Stimulated activated CD4-positive, alpha-beta T cell treated with anti-CD3 and anti-CD28 coated beads, Interleukin-4, amount 100 ng/mL, for 48 hours (primary cell): ENCODE data around the gene H1-8.
"Not testable (repeated sequence)": the region's sequence is repeated elsewhere in the genome, so short reads cannot be mapped to it uniquely, and the experiment has no call there.

ENCODE experiments used
- DNase-seq, 2 donors: peaks; one replicate each; pipeline ENCODE4 v3.0.0-alpha.2; 2020; ENCODE audit warnings: low read depth in 2 of 2

H1-8 gene, protein sequence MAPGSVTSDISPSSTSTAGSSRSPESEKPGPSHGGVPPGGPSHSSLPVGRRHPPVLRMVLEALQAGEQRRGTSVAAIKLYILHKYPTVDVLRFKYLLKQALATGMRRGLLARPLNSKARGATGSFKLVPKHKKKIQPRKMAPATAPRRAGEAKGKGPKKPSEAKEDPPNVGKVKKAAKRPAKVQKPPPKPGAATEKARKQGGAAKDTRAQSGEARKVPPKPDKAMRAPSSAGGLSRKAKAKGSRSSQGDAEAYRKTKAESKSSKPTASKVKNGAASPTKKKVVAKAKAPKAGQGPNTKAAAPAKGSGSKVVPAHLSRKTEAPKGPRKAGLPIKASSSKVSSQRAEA

DNA sequence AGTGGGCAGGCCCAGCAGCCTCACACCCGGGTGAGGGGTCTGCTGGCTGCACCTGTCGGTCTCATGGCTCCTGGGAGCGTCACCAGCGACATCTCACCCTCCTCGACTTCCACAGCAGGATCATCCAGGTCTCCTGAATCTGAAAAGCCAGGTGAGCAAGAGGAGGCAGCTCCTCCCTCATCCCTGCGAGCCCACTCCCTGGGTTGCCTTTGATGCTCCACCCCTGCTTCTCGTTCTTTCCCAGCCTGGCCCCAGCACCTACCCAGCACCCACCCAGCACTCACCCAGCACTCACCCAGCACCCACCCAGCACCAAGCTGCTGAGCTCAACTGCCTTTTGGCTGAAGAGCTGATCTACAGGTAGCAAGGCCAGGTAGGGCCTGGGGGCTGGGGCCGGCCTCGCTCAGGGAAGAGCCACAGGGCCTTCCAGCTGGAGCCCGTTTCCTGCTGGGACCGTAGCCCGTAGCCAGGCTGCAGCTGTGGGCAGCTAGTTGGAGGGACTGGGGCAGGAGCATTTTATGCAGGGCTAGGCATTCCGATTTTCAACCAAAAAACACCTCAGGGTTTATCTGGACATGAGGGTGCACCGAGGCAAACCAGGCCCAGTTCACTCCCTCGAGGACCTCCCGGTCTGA is at the start of gene H1-8:
Gene H1-8 (plus strand): TSS at position 20 of the 635 bp plus-strand sequence. CDS start 44 bp downstream, at position 64.
- DNase-seq, result no peak

DNA sequence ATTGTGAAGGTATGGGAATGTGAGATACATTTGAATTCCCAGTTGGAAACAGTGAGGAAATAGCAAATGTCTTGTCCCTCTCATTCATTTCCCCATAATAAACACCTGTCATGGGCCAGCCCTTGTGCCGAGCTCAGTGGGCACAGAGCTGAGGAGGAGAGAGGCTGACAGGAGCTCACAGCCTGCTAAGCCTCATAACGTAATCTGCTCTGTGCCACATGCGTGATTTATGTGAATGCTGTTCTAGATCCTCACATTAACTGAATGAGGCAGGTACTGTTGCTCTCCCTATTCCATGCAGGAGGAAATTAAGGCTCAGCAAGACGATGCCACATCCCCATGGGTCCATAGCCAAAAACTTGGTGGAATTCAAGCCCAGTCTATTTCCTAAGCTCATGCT is 49.8 kb upstream of the H1-8 start:
- DNase-seq, result no peak

DNA sequence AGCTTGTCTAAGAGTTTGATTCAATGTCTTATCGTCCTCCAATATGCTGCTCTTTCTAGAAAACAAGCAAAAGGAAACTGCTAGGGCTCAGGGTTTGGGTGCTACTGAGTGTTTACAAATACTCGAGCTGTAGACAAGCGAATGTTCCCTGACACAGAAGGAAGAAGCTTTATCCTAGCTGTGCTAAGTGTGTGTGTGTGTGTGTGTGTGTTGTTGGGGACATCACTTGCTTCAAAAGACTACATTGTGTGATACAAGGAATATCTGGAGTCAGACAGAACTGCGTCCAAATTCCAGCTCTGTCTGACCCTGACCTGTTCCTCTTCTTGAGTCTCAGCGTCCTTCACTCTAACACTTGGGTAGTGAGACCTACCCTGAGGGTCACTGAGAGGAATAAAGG is 48.5 kb upstream of the H1-8 start:
- not testable (repeated sequence) for DNase-seq

DNA sequence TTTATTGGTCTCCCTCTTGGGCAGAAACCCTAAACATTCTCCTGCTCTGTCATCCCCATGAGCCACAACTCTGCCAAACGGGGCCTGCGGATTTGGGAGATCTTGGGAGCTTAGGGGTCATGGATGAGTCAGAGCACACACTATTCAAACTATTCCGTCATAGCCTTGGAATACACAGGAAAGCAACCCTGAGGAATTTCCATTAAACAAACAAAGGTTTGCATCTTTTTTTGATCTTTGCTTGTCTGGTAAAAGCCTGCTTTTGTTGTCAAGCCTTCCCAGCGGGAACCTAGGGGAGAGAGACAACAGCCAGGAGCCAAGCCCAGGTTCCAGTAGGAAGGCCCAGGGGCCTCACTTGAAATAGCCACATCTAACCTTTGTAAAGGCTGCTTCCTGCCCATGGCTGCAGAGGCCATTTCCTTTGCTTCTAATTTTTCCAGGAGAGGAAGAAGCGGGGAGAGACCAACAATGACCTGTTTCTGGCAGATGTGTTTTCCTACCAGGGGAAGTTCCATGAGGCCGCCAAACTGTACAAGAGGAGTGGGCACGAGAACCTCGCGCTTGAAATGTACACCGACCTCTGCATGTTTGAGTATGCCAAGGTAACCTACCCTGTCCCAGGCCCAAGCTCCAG is 47.9 kb upstream of the H1-8 start:
- not testable (repeated sequence) for DNase-seq

DNA sequence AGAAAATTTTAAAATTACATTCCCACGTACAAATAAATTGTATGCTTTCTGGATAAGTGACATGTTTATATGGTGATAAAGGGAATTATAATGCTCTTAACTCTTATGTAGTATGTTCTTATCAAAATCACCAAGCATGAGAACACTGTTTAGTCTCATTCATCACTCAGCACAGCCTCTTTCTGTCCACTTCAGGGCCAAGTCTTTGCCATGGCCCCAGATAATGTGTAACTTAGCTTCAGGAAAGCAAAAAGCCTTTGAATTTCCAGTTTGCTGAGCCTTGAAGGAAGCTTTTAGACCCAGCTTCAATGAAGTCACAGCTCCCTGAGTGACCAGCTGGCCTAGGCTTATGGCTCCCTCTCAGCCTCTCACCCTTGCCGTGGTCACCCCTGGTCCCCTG is 45.1 kb upstream of the H1-8 start:
- DNase-seq, result not testable (repeated sequence)

DNA sequence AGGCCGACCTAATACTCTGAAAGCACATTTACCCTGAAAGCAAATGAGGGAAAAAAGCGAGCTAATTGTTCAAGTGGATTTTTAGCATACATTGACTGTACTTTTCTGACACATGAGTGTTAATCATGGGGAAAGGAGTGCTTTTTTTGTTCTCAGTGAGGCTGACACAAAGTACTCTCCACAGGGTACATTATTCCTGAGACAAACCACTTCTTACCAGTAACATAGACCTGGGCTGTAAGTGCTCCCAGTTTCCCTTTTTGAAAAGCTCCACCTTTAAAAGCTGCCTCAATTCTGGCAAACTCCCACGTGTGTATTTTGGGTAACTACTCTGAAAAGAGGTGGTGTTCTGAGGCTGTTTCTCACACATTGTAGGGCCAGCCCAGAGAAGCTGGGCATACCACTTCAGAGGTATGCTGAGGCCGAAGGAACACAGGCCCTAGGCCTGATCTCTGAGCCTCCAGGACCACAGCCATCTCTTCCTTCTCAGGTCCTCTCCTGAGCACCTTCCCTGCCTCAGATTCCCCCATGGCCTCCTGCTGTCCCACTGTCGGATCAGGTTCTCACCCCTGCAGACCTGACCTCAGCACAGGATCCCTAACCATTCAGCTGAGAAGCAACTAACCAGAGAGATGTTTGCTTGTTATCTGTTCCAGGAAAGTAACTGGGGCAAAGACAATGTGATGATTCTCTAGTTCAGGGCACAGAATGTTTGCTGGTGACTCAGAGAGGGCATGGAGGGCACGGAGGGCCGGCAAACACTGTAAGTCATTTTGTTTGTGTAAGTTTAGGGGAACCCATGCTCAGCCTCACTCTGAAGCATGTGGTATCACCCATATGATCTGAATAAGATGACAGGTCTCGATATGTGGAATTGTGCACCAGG is 44.1 kb upstream of the H1-8 start:
- DNase-seq, result not testable (repeated sequence)

DNA sequence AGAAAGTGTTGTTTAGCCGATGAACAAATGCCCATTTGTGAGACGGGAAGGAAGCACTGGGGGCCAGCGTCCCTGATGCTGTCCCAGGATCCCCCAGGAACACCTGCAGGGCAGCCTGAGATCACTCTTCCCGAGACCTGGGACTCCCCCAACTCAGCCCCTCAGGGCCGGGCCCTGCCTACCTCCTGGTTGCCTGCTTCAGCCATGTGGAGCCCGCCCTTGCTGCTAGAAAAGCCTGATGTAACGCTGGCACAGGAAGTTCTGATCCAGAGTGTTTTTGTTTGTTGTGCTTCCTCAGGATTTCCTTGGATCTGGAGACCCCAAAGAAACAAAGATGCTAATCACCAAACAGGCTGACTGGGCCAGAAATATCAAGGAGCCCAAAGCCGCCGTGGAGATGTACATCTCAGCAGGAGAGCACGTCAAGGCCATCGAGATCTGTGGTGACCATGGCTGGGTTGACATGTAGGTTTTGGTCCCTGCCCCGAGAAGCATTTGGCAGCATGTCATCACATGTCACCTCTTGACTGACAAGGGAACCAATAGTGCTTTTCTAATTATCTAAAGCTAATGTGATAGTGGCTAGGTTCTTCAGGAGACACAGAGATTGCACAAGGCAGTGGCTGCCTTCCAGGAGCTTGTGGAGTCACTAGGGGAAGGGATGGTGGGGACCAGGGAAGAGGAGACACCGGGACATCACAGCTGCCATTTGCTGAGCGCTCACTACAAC is 43.2 kb upstream of the H1-8 start:
- not testable (repeated sequence) for DNase-seq

DNA sequence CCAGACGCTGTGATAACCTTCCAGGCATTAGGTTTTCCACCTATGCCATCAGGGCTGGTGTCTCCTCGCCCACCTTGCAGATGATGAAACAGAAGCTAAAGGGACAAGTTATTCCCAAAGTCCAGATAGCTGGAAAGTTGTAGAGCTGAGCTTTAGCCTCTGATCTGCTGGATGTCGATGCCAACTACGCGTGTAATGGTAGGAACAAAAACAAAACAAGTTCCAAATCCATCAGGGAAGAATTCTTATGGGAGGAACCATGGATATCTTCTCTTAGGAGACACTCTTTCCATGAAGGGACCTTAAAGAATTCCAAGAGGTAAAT is 42.7 kb upstream of the H1-8 start:
- DNase-seq, result no peak

DNA sequence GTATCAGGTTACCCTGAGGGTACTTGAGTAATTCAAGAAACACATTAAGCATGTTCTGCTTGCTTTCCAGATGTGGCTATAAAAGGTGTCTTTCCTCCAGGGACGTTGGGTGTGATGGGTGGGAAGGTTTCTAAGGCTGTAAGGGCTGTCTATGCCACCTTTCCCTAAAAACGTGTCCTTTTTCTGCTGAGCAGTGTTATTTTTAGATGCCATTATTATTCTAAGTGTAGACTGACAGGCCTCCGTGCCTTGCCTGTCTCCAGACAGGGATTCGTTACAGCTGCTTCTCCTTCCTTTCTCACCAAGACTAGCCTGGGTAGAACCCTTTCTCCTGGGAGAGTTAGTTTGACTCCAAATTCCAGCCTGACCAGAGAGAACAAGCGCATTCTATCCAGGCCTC is 41.3 kb upstream of the H1-8 start:
- DNase-seq, result no peak

DNA sequence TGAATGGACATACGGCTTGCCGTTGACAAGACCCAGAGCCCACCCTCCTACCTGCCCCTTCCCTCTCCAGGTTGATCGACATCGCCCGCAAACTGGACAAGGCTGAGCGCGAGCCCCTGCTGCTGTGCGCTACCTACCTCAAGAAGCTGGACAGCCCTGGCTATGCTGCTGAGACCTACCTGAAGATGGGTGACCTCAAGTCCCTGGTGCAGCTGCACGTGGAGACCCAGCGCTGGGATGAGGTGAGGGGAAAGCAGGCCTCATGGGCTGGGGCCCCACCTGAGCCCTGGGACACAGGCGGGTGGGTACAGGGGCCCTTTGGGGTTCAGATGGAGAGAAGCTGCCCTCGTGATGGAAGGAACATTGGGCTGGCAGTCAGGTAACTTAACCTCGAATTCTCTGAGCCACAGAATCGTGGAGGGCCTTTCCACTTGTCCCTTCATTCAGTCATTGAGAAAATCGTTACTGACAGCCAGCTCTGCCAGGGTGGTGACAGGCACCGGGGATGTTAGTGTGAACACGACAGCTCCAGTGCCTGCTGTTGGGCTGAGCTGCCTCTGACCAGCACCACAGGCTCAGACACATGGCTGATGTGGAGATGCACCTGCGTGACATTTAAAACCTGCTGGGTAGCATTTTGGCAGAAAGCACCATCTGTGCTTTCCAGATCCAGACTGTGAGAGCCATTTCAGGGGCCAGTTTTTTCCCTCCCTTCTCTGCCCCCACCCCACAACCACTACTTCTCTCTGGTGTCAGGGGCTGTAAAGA is 40.1 kb upstream of the H1-8 start:
- no peak for DNase-seq

DNA sequence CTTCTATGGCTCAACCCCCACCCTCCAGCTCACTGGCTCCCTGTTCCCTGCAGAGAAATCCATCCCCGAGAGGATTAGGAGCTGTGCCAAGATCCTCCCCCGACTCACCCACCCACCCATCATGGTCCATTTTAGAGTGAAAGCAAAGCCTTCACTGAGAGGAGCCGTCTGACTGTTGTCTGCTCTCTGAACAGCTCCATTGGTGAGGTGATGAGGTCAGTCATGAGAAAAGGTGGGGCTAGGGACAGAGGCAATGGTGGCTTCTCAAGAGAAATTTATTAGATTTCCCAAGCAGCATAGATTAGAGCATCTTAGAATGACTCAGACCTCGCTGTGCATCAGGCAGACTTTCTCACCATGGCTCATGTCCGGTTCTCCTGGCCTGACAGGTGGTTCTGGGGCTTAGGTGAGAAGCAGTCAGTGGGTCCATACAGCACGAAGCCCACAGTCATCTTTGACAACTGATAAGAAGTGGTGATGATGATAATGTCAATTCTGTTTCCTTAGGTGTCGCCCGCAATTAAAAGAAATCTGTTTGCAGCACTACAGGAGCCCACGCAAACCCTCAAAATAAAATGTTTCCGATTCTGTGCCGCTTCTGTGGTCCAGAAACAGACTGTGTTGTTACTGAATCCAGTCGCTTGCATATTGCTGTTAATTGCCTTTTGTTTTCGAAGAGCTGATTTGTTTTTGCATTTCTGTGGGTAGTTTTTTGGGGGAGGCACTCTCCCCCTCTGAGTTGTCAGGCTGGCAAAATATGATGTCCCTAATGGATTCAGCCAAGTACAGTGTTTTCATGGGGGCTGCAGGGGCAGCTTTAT is 39.3 kb upstream of the H1-8 start:
- no peak for DNase-seq

DNA sequence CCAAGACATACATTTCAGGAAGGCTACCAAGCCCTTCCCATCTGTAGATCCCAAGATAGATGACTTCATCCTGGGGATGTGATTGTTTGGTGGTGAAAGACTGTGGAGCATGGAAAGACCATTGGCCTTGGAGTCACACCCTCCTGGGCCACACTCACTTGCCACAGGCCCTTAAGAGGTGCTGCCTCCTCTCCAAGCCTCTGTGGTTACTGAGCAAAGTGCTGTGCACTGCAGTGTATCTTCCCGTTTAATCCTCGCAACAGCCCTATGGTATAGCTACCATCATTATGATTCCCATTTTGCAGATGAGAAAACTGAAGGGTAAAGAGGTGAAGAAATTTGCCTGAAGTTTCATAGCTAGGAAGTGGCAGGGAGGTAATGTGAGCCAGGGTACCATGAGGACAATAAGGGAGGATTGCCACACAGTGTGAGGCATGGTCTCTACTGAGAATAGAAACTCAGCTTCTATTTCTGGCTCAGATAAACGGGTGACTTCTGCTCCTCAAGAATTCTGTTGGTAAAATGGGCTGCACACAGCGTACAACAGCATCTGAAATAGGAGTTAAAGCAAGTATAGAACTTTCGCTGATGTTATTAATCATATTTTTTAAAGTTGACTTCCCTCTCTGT is 38.4 kb upstream of the H1-8 start:
- DNase-seq, result no peak

DNA sequence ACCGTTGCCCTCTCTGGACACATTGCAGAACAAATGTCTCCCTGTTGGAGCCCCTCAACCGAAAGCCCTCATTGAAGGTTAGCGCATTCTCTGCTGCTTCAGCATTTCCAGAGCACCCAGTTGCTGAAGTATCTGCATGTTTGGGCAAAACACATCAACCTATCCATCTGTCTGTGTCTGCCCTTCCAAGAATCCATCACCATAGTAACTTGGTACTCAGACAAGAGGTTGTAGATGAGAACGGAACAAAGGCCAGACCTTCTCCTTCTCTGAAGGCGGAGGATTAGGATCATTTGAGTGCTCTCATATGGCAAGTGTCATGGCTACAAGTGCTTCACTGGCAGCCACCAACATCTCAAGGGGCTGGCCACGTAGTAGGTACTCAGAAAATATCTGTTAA is 37.6 kb upstream of the H1-8 start:
- DNase-seq, result no peak

DNA sequence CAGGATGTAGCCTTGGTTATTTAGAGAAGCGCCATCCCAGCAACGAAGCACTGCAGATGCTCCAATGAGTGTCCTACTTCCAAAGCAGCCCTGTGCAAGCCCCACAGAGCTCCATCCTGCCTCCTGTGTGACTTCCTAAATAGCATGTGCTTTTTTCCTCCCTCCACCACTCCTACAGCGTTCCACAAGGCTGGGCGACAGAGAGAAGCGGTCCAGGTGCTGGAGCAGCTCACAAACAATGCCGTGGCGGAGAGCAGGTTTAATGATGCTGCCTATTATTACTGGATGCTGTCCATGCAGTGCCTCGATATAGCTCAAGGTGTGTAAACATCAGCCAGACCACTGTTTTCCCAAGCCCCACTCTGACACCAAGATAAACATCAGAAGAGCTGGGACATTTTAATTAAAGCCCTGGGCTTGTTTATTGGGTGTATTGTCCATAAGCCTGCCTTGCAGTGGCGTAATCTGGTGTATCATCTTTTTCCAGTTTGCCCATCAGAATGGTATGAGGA is 36.7 kb upstream of the H1-8 start:
- no peak for DNase-seq

DNA sequence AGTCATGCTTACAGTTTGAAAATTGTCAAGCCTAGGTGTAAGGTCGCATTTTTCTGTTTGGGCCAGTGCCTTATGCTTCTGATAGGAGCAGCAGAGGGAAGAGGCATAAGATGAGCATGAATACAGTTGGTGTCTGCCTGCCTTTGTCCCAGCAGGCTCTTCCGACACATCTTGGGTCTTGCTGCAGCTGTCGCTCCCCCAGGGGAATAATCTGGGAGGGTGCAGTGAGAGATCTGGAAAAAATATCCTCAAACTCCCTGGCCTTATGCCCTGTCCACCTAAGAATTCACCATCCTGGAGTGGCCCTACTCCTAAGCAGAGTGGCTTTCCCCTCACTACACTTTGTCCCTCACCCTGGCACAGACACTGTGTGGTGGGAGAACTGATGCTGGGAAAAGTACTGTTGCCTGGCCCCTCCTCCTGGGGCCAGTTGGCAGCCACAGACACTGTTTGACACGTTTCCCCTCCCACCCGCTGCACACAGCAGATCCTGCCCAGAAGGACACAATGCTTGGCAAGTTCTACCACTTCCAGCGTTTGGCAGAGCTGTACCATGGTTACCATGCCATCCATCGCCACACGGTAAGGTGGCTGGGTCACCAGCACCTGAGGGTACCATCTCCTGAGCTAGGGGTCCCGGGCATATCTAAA is 35.7 kb upstream of the H1-8 start:
- DNase-seq, result no peak

DNA sequence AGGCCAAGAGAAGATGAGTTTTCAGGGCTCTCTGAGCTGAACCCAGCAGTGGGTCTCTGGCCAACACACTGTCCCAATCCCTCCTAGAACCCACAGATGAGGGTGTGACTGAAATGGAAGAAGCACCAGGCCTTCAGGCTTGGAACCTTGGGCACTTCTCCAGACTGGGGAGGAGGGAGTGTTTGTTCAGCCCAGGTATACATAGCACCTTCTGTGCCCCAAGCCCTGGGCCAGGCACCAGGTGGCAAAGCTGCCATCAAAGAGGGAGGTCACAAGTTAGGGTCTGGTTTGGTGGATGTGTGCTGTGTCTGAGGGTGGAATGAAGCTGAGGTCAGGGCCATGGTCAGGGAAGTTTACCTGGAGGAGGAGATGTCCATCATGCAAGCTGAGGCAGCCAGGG is 30.4 kb upstream of the H1-8 start:
- DNase-seq, result no peak

DNA sequence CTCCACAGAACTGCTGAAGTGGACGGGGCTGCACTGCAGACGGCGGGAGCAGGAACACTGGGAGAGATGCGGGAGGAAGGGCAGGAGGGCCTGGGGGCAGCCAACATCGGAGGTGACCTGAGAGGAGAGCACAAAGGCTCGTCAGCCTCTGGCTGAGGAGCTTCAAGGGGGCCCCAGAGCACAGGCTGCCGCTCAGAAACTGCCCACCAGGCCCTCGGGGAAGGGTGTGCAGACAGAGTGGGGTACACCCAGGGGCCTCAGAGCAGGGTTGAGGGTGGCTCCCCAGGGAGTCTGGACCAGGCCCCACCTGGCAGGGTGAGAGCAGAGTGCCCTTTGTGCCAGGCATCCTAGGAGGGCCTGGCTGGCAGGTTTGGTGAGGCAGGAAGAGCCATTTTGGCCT is 29.3 kb upstream of the H1-8 start:
- DNase-seq, result no peak

DNA sequence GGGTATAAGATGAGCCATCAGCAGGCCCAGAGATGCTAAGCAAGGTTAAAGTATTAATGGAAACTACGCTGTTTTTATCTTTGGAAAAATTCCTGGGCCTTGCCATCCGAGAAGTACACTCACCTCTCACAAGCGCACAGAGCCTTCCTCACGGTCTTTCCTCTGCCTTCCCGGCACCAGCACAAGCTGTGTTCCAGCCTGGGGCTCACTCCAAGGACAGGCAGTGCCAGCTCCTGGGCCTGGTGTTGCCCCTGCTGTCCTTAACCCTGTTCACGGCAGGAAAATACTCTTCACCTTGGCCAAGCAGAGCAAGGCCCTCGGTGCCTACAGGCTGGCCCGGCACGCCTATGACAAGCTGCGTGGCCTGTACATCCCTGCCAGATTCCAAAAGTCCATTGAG is 28.9 kb upstream of the H1-8 start:
- no peak for DNase-seq

DNA sequence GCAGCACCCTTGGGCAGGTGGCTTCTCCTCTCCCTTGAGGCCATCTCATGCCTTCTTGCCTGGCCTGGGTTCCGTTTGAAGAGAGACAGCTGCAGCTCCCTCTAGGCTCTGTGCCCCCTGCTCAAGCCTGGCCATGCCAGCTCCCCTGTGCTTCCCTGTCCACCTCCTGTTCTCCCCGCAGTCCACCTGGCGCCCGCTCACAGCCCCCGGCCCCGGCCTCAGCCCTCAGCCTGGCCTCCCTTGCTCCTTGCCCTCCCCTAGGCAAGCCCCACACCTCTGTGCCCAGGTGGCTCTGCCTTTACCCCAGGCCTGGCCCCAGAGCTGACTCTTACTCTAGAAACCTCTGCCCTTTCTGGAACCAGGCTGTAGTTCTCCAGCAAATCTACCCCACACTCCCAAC is 28.4 kb upstream of the H1-8 start:
- DNase-seq, result no peak
